GM19455 (cell line): ENCODE data around the gene BCL6.

Experiments used
- ATAC-seq: cut with Tn5 transposase; IDR thresholded peaks from one replicate; pipeline ENCODE4 v1.9.1; 2021; ENCODE audit not compliant: unreplicated experiment

Gene BCL6

DNA sequence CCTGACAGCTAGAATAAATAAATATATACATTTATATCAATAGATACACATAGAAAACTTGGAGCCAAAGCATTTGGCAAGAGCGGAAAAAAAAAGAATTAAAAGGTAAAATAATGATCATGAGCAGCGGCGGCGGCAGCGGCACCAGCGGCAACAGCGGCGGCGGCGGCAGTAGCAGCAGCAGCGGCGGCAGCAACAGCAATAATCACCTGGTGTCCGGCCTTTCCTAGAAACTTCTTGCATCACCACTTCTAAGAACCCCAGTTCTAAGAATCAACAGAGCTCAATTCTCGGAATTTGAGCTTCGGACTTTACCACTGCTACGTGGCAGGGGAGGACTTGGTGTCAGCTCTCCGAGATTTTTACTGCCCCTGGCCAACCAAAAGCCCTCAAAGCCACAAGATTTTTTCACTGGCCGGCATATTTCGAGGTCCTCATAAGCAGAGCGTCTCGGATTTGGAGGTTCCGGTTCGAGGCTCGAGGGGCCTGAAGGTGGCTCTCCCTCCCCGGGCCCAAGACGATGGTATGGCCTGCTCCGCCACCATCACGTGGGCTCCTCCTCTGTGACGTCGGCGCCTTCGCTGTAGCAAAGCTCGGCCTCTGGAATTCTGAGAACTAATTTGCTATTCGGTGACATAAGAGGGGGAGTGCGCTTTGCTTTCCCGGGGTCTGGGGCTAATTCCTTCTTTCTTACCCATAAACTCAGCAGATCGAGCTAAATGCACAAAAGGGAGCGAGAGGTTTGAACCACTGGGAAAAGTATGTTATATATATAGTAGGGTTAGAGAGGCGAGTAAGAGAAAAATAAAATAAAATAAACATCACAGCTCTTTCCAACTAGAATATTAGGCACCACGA is at the start of gene BCL6:
Gene BCL6, minus strand, starts transcription at position 268 of the 858 bp plus-strand sequence. CDS start 11,775 bp downstream, outside the sequence.
- peak; percentile 69 for ATAC-seq

DNA sequence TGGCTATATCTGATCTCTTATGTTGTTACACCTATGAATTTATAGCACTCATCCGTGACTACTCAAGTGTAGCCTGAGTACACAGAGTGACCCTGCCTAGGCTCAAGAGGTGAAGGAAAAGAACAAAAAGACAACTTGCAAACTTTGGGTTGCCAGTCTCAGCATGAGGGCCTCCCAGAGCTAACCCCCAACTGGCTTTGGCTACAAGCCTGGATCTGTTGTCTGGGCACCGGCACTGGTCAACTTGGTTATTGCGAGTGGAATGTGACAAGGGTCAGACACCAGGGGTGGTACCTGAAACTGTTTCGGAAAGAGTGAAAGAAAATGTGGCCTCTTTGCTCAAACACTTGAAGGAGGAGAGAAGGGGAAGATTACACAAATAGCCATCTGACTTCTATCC is 49.5 kb upstream of the BCL6 start:
- ATAC-seq: no peak

DNA sequence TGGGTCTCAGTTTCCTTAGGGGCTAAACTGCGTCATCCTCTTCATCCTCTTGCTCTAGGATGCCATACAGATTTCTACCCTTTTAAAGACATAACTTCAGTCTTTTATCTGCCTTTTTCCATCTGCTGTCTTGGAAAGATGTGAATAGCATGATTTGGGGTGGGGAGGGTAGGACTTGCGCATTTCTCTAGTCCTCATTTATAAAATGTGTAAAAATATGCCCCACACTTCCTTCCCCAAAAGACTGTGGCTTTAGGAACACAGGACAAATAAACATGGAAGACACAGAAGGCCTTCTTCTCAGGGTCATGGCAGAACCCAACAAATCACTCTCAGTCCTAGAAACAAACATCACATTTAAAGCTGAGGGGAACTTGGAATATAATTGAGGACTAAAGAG is 48.4 kb upstream of the BCL6 start:
- ATAC-seq: no peak

- no peak for ATAC-seq
These were observed 47.3 kb upstream of the BCL6 start for GRCh38 chr3:187792521-187792920.

- no peak for ATAC-seq
These were observed 44.6 kb upstream of the BCL6 start for GRCh38 chr3:187789872-187790271.

- ATAC-seq: no peak
These were observed 44.0 kb upstream of the BCL6 start for GRCh38 chr3:187788984-187789857.

- ATAC-seq: no peak
These were observed 37.8 kb upstream of the BCL6 start for GRCh38 chr3:187783098-187783497.

- ATAC-seq: no peak
These were observed 36.7 kb upstream of the BCL6 start for GRCh38 chr3:187782006-187782405.

- ATAC-seq: no peak
These were observed 35.7 kb upstream of the BCL6 start for GRCh38 chr3:187781001-187781400.

- ATAC-seq: no peak
These were observed 33.5 kb upstream of the BCL6 start for GRCh38 chr3:187778726-187779125.

DNA sequence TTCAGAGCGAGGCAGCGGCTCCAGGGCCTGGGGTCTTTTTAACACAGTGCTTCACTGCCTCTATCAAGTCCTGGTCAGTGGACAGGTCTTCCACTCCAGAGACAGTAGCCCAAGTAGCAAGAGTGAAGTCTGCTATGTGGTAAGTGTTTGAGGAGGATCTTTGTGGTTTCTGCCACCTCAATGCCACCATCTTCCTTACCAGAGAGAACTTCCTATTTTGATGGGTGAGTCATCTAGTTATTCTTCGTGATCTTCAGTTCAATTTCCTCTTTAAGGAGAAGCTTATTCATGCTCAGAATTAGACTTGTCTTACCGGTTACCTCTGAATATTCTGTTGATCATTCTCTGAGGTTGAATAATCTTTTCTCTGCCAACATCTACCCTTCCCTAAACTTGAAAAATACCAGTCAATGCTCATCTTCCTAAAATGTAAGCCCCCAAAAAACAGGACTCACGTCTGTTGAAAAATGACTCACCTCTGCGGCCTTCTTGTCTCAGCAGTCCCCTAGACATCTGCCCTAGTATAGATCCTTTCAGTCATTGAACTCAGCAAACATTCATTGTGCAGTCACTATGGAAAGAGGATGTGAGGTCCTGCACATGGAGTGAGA is 32.2 kb upstream of the BCL6 start:
- ATAC-seq: no peak

DNA sequence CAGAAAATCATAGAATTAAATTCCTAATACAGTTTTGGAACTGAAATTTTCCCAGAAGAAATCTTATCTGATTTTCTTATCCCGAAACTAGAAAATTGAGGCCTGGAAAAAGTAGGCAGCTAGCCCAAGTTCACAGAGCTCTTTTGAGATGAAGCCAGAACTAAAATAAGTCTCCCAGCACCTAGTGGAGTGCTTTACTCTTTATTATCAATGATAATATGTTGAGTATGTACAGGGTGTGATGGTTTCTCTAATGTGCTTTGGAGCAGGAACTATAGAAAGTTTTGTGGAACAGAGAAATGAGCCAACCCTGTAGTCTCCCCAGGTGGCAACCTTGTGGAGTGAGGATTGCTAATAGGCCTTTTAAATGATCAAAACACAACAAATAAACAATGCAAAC is 30.3 kb upstream of the BCL6 start:
- ATAC-seq: no peak

GRCh38 chr3:187774185-187774789 is 29.0 kb upstream of the BCL6 start:
- ATAC-seq: no peak

GRCh38 chr3:187773233-187774184 is 28.2 kb upstream of the BCL6 start:
- no peak for ATAC-seq

- no peak for ATAC-seq
These were observed 25.0 kb upstream of the BCL6 start for GRCh38 chr3:187770224-187770623.

GRCh38 chr3:187769771-187770170 is 24.5 kb upstream of the BCL6 start:
- no peak for ATAC-seq

DNA sequence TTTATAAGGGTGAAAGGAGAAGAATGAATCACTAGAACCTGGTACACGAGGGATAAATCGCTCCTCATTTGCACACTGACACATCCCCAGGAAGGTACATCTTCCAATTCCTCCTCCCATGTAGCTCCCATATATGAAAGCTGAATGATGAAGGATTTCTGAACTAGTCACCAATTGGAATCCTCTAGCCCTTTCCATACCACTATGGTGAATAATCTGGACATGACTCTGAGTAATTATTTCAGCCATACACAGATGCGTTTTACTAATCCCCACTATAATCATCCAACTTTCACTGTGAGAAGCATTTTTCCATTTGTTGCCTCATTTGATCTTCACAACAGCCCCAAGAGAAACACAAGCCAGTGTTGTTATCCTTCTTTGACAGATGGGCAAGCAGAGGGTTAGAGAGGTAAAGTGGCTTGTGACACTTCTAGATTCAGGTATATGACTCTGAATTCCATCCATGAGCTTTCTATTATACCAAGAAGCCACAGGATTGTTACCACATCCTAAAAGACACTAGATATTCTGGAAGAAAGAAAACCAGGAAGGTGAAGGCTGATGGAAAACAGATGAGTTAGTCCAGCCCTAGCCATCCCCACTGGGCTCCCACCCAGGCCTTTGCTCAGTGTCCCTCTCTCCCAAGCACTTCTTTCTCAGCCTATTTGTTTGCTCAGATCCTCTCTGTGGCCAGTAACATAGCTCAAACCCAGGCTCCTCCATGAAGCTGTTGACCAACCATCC is 22.2 kb upstream of the BCL6 start:
- ATAC-seq: no peak

GRCh38 chr3:187765342-187765741 is 20.1 kb upstream of the BCL6 start:
- no peak for ATAC-seq
